ENCODE measurements around the gene C1orf74. TPM values are rescaled to one million over a fixed set of nuclear protein-coding genes. Genes with fewer than 3 reads are reported as not detected.

The C1orf74 gene
- polyA plus RNA-seq, 1 of the 3 experiments (the other 2 are of a cell fraction), result 1.5 TPM

DNA sequence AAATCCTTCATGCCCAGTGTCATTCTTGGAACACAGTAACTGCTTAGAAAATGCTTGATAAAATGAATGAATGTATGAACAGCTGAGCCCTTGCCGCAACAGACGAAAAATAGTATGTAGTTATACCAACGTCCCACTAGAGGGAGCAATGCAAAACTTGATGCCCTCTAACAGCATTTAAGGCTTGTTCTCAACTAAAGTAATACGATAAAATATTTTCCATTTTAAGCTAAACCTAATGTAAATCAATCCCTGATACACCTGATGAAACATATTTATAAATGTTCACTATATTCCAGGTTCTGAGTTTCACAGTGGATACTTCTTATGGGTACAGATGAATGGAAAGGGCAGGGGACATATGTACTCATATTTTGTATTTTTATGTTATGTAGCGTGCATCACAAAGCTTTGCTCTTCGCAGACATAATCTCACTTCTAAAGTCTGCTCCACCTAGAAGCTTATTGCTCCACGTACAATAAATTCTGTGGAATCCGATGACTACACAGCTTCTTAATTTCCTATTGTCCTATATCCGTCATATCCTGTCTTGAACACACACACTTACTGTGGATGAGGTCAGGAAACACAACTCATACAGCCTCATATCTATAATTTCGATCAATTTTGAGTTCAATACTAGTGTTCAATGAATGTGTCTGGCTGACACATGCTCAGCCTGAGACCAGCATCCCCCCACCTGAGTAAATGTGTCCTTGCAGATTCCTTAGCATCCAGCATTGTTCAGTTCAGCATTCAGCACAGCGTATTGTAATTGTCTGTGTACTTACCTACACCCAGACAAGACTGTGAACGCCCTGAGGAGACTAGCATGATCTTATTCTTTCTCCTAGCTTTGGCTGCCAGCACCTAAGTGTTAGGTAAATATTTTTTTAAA is 39.0 kb upstream of the C1orf74 start:
- H4K20me1 ChIP-seq (ENCODE audit: insufficient read depth), result no peaks in the 10 kb centered on the region
- H3K27me3 ChIP-seq (ENCODE audit: insufficient read depth), result no peaks in the 10 kb centered on the region
- H3K36me3 ChIP-seq (replicated peaks in 1 of 2; ENCODE audit: control insufficient read depth in 1 of 2, insufficient read depth in 2 of 2, low read length in 1 of 2), result no peaks in the 10 kb centered on the region
- H3K79me2 ChIP-seq (ENCODE audit: insufficient read depth), result peaks cover 5% of the 10 kb centered on the region; the same call in 1 of the 2 replicates
- 0 out of 4 replicates have a peak overlapping the region, but pooled peaks of 1 of the 2 experiments have one; percentile 2 for H3K4me3 ChIP-seq (ENCODE audit: low read depth in 2 of 2, low read length in 1 of 2)
- peak overlapping the region; percentile 29 for H2AFZ ChIP-seq (ENCODE audit: low read depth)
- no peaks in the 10 kb centered on the region for H3K9me2 ChIP-seq
- peak overlapping the region; percentile 77 to 96 for H3K27ac ChIP-seq (ENCODE audit: low read depth in 2 of 2, low read length in 1 of 2)
- DNase-seq, result peak; percentile 47
- H3K4me2 ChIP-seq, result peak overlapping the region; percentile 36
- 22% methylated on average over 12 of the region's 12 CpGs for WGBS (ENCODE audit: low lambda C conversion rate)
- H3K4me1 ChIP-seq (ENCODE audit: control insufficient read depth in 1 of 2, insufficient read depth in 2 of 2, low read depth in 1 of 2, low read length in 1 of 2), result peaks cover 3 to 9% of the 10 kb centered on the region in 2 experiments; a peak in 2 of 4 replicates
- H3K9me3 ChIP-seq, result no peaks in the 10 kb centered on the region
- ChIA-PET CTCF (interaction anchor here (0.5 to 4.1 kb wide), 50 partner anchors 9 to 724 kb away, joined by 3 to 78 read pairs (median 4); partner anchors contain the start of genes C1orf74, IRF6 and LAMB3), POLR2A (interaction anchor here (0.9 kb wide), 1 partner anchor 39 kb away, joined by 4 read pairs; the partner anchor contains the start of gene C1orf74)
- peaks cover 40% of the 10 kb centered on the region for H3F3A ChIP-seq (replicated peaks; ENCODE audit: insufficient read depth)
- H3K9ac ChIP-seq, result peak overlapping the region; percentile 78
- TF ChIP-seq ELF1 (IDR thresholded peaks at IDR 0.05) (no peak), GABPA (IDR thresholded peaks at IDR 0.05; ENCODE audit: low read depth) (peak; percentile 55), SMC3 (IDR thresholded peaks at IDR 0.05; ENCODE audit: low read depth, low read length) (peak; percentile 52), TAF1 (IDR thresholded peaks at IDR 0.05; ENCODE audit: borderline replicate concordance, low read depth, low read length) (no peak), MXI1 (IDR thresholded peaks at IDR 0.05; ENCODE audit: low read depth, low read length) (no peak), TCF12 (IDR thresholded peaks at IDR 0.05) (peak; percentile 87), JUND (IDR thresholded peaks at IDR 0.05) (peak; percentile 48; the same call in 1 of the 2 replicates), RFX5 (IDR thresholded peaks at IDR 0.05; ENCODE audit: low read length) (no peak), RAD21 (IDR thresholded peaks at IDR 0.05; ENCODE audit: low read length) (peak; percentile 55), SIN3A (IDR thresholded peaks at IDR 0.05; ENCODE audit: borderline replicate concordance, low read depth, low read length) (0 out of 2 replicates have a peak, but pooled peaks have one; percentile 13), FOXJ3 (CRISPR knock-in tag; IDR thresholded peaks at IDR 0.05) (no peak), TEAD4 (IDR thresholded peaks at IDR 0.05; ENCODE audit: borderline replicate concordance, insufficient read depth) (peak; percentile 52; the same call in 1 of the 2 replicates), RCOR1 (IDR thresholded peaks at IDR 0.05; ENCODE audit: low read length) (0 out of 2 replicates have a peak, but pooled peaks have one; percentile 21), FOXM1 (IDR thresholded peaks at IDR 0.05; ENCODE audit: low read depth) (no peak), CTCF (IDR thresholded peaks at IDR 0.05) (peak; percentile 89), GATA2 (CRISPR knock-in tag; IDR thresholded peaks at IDR 0.05) (no peak), MEF2A (IDR thresholded peaks at IDR 0.05; ENCODE audit: borderline replicate concordance, low read depth) (no peak; the same call in 1 of the 2 replicates), CHD2 (IDR thresholded peaks at IDR 0.05; ENCODE audit: low read length, partially characterized antibody) (no peak), EP300 (IDR thresholded peaks at IDR 0.05; ENCODE audit: borderline replicate concordance in 1 of 2, low read depth in 1 of 2, low read length in 1 of 2) (peak in 1 of 2 experiments; percentile 47; a peak in 2 of 4 replicates), USF2 (IDR thresholded peaks at IDR 0.05; ENCODE audit: borderline replicate concordance, low read depth, low read length) (no peak), ZBTB33 (IDR thresholded peaks at IDR 0.05; ENCODE audit: borderline replicate concordance, low read depth) (no peak)
- TF ChIP-seq, protein P1, sequence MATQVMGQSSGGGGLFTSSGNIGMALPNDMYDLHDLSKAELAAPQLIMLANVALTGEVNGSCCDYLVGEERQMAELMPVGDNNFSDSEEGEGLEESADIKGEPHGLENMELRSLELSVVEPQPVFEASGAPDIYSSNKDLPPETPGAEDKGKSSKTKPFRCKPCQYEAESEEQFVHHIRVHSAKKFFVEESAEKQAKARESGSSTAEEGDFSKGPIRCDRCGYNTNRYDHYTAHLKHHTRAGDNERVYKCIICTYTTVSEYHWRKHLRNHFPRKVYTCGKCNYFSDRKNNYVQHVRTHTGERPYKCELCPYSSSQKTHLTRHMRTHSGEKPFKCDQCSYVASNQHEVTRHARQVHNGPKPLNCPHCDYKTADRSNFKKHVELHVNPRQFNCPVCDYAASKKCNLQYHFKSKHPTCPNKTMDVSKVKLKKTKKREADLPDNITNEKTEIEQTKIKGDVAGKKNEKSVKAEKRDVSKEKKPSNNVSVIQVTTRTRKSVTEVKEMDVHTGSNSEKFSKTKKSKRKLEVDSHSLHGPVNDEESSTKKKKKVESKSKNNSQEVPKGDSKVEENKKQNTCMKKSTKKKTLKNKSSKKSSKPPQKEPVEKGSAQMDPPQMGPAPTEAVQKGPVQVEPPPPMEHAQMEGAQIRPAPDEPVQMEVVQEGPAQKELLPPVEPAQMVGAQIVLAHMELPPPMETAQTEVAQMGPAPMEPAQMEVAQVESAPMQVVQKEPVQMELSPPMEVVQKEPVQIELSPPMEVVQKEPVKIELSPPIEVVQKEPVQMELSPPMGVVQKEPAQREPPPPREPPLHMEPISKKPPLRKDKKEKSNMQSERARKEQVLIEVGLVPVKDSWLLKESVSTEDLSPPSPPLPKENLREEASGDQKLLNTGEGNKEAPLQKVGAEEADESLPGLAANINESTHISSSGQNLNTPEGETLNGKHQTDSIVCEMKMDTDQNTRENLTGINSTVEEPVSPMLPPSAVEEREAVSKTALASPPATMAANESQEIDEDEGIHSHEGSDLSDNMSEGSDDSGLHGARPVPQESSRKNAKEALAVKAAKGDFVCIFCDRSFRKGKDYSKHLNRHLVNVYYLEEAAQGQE (IDR thresholded peaks at IDR 0.05; ENCODE audit: low read depth, low read length), result no peak
- TF ChIP-seq, protein P2, sequence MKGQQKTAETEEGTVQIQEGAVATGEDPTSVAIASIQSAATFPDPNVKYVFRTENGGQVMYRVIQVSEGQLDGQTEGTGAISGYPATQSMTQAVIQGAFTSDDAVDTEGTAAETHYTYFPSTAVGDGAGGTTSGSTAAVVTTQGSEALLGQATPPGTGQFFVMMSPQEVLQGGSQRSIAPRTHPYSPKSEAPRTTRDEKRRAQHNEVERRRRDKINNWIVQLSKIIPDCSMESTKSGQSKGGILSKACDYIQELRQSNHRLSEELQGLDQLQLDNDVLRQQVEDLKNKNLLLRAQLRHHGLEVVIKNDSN (IDR thresholded peaks at IDR 0.05; ENCODE audit: borderline replicate concordance, low read depth), result no peak
